HAP-1 (cell line): Measurements from ENCODE around the gene FNDC1.

ENCODE experiments used
- DNase-seq, 2 experiments: peaks; one replicate each; pipeline ENCODE4 v3.0.0-alpha.2; 2016 to 2020; ENCODE audit warnings: low spot score in 2 of 2
- H3K27me3 ChIP-seq: fragments of 250-450 bp; sonication (Bioruptor Pico); 2 replicates; pipeline ENCODE4 v1.5.1; 2020; ENCODE audit warnings: low read depth, mild to moderate bottlenecking, moderate library complexity
- H3K36me3 ChIP-seq: fragments of 250-450 bp; sonication (Bioruptor Pico); replicated peaks from 2 replicates; pipeline ENCODE4 v1.5.1; 2020; ENCODE audit warnings: mild to moderate bottlenecking
- H3K4me1 ChIP-seq: fragments of 250-450 bp; sonication (Bioruptor Pico); 2 replicates; pipeline ENCODE4 v1.5.1; 2020; ENCODE audit warnings: mild to moderate bottlenecking
- H3K4me3 ChIP-seq: fragments of 250-450 bp; sonication (Bioruptor Pico); 2 replicates; pipeline ENCODE4 v1.5.1; 2020; ENCODE audit warnings: mild to moderate bottlenecking, moderate library complexity
- H3K9me3 ChIP-seq: fragments of 250-450 bp; sonication (Bioruptor Pico); 2 replicates; pipeline ENCODE4 v1.5.1; 2020; ENCODE audit warnings: mild to moderate bottlenecking, moderate library complexity
- in situ Hi-C: fragments of 300-500 bp; cut with MboI; formaldehyde crosslinking; loops from 3 replicates; pipeline ENCODE4 v1.14.3; 2020; ENCODE audit warnings: low sequenced_read_pairs, inconsistent platforms, mixed read lengths

FNDC1 gene

DNA sequence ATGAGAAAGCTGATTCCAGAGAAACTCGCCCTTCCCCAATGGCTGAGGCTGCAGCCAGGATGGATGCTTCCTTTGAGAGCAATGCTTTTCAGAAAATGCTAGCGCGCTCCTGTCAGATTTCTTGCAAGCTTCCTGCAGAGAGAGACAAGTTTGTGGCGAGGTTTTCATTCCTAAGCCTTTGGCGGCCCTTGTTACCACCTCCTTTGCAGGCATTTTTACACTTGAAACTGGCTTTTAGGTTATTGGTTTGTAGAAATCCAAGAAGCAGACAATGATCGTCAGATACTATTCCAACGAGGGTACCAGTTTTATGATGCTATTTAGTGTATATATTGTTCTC, 1.1 kb downstream of the FNDC1 start:
- Histone ChIP-seq H3K36me3 (no peaks in the 10 kb centered on the region), H3K4me3 (no peak overlapping the region; the same call in 1 of the 2 replicates), H3K27me3 (peaks cover 62% of the 10 kb centered on the region), H3K4me1 (no peaks in the 10 kb centered on the region), H3K9me3 (no peaks in the 10 kb centered on the region)
- no peak for DNase-seq
- in situ Hi-C loops: loop anchor here (10.0 kb wide), 2 partner anchors 294 to 474 kb away; no protein-coding TSS in a partner anchor

DNA sequence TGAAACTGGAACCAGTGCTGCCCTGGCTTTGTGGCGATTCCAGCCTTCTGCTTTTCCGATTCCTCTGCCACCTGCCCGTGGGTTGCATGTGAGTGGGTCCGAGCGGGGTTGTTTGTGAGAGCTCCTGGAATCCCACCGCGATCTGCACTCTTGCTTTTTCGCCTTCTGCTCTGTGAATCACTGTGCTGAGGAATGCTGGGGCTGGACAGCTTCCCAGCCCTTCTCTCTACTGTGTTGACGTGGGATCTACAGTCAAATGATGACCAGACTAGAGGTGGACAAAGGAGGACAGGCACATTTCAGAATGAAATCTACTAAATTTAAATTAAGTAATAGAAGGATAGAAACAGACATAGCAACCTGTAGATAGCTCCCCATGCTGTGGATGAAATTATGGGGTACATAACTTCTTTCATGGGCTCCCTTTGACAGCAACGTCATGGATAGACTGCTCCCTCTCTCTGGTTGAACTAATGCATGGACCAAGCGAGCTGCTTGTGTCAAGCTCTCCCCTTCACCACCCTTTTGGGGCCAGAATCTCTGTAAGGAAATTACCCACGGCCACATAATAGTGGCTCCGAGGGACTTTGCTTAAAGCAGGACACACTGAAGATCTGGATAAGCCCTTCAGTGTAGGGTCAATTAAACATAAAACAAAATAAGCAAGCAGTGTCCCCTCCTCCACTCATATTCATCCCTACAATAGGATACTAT, 2.0 kb downstream of the FNDC1 start:
- Histone ChIP-seq H3K36me3 (no peaks in the 10 kb centered on the region), H3K4me3 (no peak overlapping the region), H3K9me3 (no peaks in the 10 kb centered on the region), H3K27me3 (peaks cover 58% of the 10 kb centered on the region), H3K4me1 (no peaks in the 10 kb centered on the region)
- in situ Hi-C loops: loop anchor here (10.0 kb wide), 2 partner anchors 294 to 474 kb away; no protein-coding TSS in a partner anchor
- no peak for DNase-seq

DNA sequence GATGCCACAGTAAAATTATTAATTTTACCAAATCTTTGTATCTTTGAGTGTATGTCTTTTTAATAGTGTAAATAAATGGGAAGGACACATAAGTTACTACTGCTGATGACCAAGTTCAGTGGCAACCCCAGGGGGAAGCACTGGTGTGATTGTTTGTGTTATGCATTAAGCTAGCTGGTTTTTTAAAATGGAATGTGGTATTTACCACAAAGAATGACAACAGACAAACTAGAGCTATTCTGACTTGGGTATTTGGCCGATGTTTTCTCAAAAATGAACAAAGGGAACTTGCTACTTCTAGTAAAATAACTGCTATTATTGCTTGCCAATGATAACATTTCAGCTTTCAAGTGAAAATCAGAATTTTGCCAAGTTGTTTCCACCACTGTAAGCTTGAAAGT, 2.9 kb downstream of the FNDC1 start:
- no peak for DNase-seq
- H3K27me3 ChIP-seq: peaks cover 58% of the 10 kb centered on the region
- in situ Hi-C loops: loop anchor here (10.0 kb wide), 2 partner anchors 293 to 473 kb away; no protein-coding TSS in a partner anchor
- no peaks in the 10 kb centered on the region for H3K9me3 ChIP-seq
- H3K4me1 ChIP-seq: no peaks in the 10 kb centered on the region
- no peak overlapping the region for H3K4me3 ChIP-seq
- no peaks in the 10 kb centered on the region for H3K36me3 ChIP-seq

DNA sequence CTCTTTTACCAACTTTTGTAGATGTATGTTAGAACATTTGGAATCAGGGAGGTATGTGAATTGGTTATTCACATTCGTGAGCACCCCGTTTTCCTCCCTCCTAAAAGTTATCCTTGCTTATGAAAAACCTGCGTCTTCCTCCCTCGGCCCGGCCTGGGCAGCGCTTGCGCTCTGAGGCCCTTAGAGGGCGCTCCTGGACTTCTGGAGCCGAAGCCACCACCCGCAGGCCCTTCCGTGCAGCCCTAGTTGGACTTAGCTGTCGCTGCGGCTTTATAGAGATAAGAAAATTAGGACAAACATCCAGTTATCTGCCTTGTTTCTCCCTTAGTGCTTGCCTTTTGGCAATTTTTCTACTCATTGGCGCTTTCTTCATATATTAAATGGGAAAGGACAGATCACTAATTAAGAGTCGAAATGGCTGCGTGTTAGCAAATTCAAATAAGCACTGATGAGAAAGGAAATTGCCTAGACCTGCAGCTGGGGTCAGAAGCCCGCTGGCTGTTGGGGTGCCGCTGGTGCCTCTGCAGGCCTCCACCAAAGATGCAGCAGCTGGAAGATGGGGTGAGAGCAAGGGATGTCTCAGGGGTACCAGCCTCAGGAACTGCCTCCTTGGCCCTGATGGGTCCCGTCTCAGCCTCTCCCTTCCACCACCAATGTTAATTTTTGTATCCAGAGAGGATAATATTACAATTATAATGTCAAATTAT, 5.2 kb downstream of the FNDC1 start:
- in situ Hi-C loops: loop anchor here (10.0 kb wide), 2 partner anchors 290 to 470 kb away; no protein-coding TSS in a partner anchor
- H3K27me3 ChIP-seq: peaks cover 52% of the 10 kb centered on the region
- H3K4me1 ChIP-seq: no peaks in the 10 kb centered on the region
- H3K4me3 ChIP-seq: no peak overlapping the region
- H3K9me3 ChIP-seq: no peaks in the 10 kb centered on the region
- H3K36me3 ChIP-seq: no peaks in the 10 kb centered on the region
- DNase-seq: peak; percentile 74 to 83

DNA sequence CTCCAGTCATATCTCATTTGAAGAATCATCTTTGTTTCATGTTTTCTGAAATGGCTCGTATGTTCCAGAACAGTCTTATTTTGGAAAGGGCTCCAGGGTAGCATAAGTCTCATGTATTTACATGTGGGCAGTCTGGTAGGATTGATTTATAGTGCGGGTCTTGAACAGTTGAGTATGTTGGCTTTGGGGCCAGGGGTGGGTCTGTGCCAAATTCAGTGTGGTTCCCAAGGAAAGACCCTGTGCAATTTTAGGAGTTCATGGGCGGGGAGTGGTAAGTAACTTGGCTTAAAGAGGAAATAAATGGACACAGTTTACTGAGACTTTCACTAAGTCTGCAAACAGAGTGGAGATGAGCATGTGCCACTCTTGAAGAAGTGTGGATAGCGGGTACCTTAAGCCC, 7.7 kb downstream of the FNDC1 start:
- in situ Hi-C loops: loop anchor here (10.0 kb wide), 2 partner anchors 288 to 468 kb away; no protein-coding TSS in a partner anchor

DNA sequence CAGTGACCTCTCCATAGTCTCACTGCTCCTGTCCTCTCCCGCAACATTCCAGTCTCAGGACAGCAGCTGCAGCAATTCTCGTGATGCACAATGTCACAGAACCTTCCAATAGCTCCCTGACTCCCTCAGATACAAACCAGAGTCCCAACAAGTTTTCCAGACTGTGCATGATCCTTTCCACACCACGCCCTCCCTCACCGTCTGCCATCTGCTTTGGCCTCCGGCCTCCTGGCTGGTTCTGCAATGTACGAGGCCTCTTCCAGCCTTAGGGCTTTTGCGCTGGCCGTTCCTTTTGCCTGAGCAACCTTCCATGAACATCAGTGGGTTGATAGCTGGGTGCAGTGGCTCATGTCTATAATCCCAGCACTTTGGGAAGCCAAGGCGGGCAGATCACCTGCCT, 9.6 kb downstream of the FNDC1 start:
- no peaks in the 10 kb centered on the region for H3K4me1 ChIP-seq
- no peaks in the 10 kb centered on the region for H3K36me3 ChIP-seq
- DNase-seq: no peak
- no peaks in the 10 kb centered on the region for H3K9me3 ChIP-seq
- H3K4me3 ChIP-seq: no peak overlapping the region
- peaks cover 15% of the 10 kb centered on the region for H3K27me3 ChIP-seq
- in situ Hi-C loops: loop anchor here (10.0 kb wide), 2 partner anchors 286 to 466 kb away; no protein-coding TSS in a partner anchor

More for the DNA sequence above, 7.7 kb downstream of the FNDC1 start:
- Histone ChIP-seq H3K4me1 (no peaks in the 10 kb centered on the region), H3K9me3 (no peaks in the 10 kb centered on the region), H3K36me3 (no peaks in the 10 kb centered on the region), H3K27me3 (peaks cover 28% of the 10 kb centered on the region), H3K4me3 (no peak overlapping the region)
- DNase-seq: no peak

DNA sequence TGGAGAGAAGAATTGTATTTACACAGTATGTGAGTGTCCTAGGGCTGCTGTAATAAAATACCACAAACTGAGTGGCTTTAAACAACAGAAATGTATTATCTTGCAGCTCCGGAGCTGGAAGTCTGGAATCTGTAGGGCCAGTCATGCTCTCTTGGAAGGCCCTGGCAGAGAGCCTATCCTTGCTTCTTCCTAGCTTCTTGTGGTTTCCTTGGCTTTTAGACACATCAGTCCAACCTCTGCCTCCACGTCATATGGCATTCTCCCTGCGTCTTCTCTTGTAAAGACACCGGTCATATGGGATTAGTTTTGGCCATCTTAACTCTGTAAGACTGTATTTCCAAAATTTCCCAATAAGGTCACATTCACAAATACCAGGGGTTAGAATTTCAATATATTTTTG, 10.8 kb downstream of the FNDC1 start:
- Histone ChIP-seq H3K4me1 (no peaks in the 10 kb centered on the region), H3K9me3 (no peaks in the 10 kb centered on the region), H3K36me3 (no peaks in the 10 kb centered on the region), H3K27me3 (peaks cover 4% of the 10 kb centered on the region; the same call in 1 of the 2 replicates), H3K4me3 (no peak overlapping the region)
- no peak for DNase-seq
- in situ Hi-C loops: no loop called here

DNA sequence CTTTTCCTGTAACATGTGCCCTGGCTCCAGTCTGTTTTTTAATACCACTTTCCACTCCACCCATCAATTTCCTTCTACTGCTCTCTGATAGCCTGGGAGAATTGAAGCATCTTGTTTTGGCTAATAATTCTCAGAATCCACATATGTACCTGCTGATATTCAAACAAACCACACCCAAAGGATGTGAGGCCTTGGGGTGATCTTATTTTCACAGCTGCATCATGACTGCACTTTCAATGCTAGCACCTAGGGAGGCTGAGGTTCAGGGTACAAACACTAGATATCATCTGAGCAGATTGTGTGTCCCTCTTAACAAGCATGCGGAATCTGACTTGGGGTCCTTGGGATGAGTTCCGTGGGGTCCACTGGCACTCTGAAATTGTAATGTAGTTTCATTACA, 12.7 kb downstream of the FNDC1 start:
- Histone ChIP-seq H3K9me3 (no peaks in the 10 kb centered on the region), H3K36me3 (no peaks in the 10 kb centered on the region), H3K4me1 (no peaks in the 10 kb centered on the region), H3K27me3 (peaks cover 2% of the 10 kb centered on the region; the same call in 1 of the 2 replicates), H3K4me3 (no peak overlapping the region)
- DNase-seq: no peak
- in situ Hi-C loops: no loop called here

DNA sequence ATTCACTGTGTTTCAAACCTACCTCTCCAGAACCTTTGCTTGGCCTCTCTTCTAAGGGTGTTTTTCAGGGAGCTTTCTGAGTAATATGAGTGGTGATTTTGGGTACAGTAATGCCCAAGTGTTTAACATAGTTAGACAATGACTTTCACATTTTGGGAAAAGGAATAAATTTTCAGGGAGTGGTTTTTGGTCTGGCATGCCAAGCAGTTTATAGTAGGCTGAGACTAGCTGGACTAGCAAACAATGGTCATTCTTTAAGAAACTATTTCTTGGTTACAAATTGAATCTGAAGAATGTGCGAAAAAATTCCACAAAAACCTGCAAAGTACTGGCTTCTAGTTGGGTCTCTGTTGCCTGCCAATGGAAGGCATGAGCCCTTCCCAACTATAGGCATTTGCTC, 15.4 kb downstream of the FNDC1 start:
- H3K4me3 ChIP-seq: no peak overlapping the region
- no peaks in the 10 kb centered on the region for H3K36me3 ChIP-seq
- no peaks in the 10 kb centered on the region for H3K4me1 ChIP-seq
- DNase-seq: no peak
- no peaks in the 10 kb centered on the region; the same call in 1 of the 2 replicates for H3K27me3 ChIP-seq
- in situ Hi-C loops: no loop called here
- H3K9me3 ChIP-seq: no peaks in the 10 kb centered on the region

DNA sequence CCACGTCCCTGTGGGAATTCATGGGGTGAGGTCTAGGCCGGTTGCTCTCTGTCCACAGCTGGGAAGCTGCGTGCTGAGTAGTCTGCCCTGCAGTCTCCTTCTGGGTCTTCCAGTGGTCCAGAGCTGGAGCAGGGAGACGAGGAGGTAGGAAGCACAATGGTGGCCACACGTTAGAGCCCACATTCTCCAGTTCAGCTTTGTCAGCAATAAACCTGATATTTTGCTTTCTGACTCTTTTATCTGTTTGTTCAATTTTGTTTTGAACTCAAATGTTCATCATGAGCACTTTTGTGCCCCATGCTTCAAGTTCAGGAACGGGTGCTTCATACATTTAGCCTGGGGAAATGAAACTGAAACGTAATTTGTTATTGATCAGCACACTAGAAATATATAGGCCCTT, 21.3 kb downstream of the FNDC1 start:
- no peaks in the 10 kb centered on the region for H3K36me3 ChIP-seq
- in situ Hi-C loops: no loop called here
- no peaks in the 10 kb centered on the region for H3K9me3 ChIP-seq
- no peak overlapping the region for H3K4me3 ChIP-seq
- no peak for DNase-seq
- no peaks in the 10 kb centered on the region; the same call in 1 of the 2 replicates for H3K27me3 ChIP-seq
- no peaks in the 10 kb centered on the region for H3K4me1 ChIP-seq

DNA sequence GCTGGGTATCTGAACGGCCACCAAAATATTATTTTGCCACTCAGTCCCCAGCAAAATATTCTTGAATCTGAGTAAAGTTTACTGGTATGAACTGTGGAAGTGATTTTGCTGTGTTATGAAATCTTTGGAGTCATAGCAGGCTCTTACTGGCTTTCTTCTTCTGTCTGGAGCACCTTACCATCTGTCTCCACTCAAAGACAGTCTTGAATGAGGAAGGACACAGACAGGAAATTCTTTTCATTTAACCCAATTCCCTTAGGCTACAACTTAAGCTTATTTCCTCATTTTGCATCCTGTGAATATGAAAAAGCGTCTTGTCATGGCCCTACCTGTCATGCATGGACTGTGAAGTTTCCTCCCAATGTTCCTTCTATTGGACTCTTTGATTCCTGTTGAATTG, 24.7 kb downstream of the FNDC1 start:
- no peaks in the 10 kb centered on the region for H3K4me1 ChIP-seq
- H3K27me3 ChIP-seq: no peaks in the 10 kb centered on the region; the same call in 1 of the 2 replicates
- DNase-seq: no peak
- in situ Hi-C loops: no loop called here
- no peaks in the 10 kb centered on the region for H3K9me3 ChIP-seq
- H3K4me3 ChIP-seq: no peak overlapping the region
- no peaks in the 10 kb centered on the region for H3K36me3 ChIP-seq

DNA sequence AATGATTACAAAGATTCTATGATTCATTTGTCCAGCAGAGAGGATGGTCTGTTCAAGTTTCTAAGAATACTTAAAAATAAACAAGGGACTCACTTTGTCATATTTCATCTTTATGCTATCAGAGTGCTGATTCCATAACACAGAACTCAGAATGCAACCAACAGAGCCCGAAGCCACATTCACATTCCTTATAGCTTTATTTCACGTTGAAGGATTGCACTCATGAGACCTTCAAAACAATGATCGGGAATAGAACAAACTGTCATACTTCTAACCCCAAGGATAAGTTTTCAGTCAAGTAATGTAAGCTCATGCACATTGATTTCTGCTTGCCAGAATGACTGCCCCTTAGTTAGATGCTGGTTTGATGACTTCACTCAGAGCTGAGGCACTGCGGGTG, 25.2 kb downstream of the FNDC1 start:
- Histone ChIP-seq H3K9me3 (no peaks in the 10 kb centered on the region), H3K4me1 (no peaks in the 10 kb centered on the region), H3K36me3 (no peaks in the 10 kb centered on the region), H3K27me3 (no peaks in the 10 kb centered on the region; the same call in 1 of the 2 replicates), H3K4me3 (no peak overlapping the region)
- no peak for DNase-seq
- in situ Hi-C loops: no loop called here

DNA sequence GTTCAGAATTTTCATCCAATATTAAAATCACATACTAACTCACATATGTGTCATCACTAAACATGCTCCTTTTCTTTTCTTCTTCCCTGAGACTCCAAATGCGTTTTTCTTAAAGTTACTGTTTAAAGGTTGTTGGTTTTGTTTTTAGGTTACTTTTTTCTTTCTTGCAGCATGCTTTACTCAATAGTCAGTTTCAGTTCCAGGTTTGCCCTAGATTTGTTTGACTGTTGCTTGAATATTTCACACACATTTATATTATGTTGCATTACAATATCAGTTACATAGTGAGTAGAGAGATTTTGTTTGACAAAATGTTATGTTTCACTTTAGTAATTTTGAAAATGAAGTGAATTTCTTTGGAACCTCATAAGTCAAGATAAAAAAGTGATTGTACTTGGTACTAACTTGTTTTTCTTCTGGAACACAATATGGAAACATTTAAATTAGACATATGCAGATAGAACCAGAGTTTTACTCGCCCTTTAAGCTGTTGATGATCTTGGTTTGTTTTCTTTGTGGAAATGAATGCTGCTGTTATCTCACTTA, 27.3 kb downstream of the FNDC1 start:
- H3K36me3 ChIP-seq: no peaks in the 10 kb centered on the region
- DNase-seq: no peak
- no peak overlapping the region for H3K4me3 ChIP-seq
- no peaks in the 10 kb centered on the region; the same call in none of the 2 replicates for H3K27me3 ChIP-seq
- in situ Hi-C loops: no loop called here
- H3K4me1 ChIP-seq: no peaks in the 10 kb centered on the region
- no peaks in the 10 kb centered on the region for H3K9me3 ChIP-seq

DNA sequence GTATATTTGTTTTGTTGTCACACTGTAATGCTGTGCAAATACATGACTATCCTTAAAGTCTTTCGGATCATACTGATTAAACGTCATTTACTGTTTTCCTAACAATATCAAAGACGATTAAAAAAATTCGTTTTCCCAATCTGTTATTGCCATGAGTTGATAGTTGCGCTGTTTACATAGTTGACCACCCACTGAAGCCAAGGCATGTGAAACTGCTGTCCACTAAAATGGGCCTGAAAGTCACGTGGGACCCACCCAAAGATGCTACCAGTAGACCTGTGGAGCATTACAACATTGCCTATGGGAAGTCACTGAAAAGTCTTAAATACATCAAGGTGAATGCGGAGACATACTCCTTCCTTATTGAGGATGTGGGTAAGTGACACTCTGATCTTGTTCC, 28.1 kb downstream of the FNDC1 start:
- Histone ChIP-seq H3K27me3 (no peaks in the 10 kb centered on the region; the same call in none of the 2 replicates), H3K4me3 (no peak overlapping the region), H3K4me1 (no peaks in the 10 kb centered on the region), H3K9me3 (no peaks in the 10 kb centered on the region), H3K36me3 (no peaks in the 10 kb centered on the region)
- no peak for DNase-seq
- in situ Hi-C loops: no loop called here
